HG02759 (cell line): ENCODE measurements around the gene FCF1.

Experiments used
- ATAC-seq: cut with Tn5 transposase; IDR thresholded peaks from one replicate; pipeline ENCODE4 v1.9.1; 2021; ENCODE audit warnings: mild to moderate bottlenecking, moderate library complexity; ENCODE audit not compliant: unreplicated experiment

FCF1 gene, protein sequence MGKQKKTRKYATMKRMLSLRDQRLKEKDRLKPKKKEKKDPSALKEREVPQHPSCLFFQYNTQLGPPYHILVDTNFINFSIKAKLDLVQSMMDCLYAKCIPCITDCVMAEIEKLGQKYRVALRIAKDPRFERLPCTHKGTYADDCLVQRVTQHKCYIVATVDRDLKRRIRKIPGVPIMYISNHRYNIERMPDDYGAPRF

DNA sequence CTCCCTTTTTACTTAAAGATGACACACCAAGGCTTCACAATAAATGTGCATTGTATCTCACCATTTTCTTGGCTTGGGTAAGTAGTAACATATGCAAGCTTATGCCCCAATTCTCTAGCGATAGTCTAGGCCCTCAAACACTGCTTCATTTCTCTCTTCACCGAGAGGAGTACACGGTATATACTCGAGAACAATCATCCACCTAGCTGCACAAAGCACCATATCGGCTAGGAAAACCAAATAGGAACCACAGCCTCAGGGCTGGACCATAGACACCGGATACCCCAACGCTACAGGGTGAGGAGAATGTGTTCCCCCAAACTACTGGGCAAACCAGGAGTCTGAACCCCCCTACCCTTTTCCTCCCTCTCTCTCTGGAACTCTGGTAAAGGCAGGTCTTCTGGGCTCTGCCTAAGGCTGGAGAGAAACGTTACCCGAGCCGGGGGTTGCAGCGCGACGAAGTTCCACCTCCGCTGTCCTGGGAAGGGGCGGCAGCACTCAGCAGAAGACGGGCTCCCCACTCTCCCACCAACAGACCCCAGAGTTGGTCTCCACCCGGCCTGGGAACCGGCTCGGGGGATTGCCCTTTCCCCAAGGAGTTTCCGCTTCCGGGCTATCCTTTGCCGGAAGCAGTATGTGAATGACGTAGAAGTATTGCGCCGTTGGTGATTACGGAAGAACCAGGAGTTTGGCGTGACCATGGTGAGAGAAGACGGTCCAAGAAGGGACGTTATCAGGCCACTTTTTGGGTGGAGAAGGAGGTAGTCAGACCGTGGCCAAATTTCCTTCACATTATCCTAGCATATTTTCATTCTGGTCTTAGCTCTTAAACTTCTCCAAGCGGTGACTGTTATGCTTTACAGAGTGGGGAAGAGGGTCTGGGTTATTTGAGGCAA is at the start of gene FCF1, which contains the start of gene AREL1:
TSS of gene FCF1 (plus strand) at position 646 of the 896 bp plus-strand sequence. CDS start at position 700, 54 bp downstream.
TSS of gene AREL1 (minus strand) at position 582 of the 896 bp plus-strand sequence. CDS start 27,465 bp downstream, outside the sequence.
- ATAC-seq: peak; percentile 99

DNA sequence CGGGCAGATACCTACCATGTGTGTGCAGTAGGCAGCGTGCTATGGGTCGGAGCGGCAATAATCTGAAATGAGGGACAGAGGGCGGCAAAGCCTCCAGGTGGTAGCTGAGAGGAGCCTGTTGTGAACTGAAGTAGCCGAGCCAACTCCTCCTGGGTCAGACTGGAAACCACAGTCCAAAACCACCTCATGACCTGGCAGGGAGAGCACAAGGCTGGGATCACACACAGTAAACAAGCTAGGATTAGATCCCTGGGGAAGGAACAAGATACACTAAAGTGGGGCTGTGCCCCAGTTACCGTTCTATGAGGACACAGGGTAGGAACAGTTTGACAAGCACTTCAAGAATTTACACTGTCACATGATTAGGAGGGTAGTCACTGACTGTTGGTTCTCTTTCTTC is 49.1 kb upstream of the FCF1 start:
- ATAC-seq: no peak

DNA sequence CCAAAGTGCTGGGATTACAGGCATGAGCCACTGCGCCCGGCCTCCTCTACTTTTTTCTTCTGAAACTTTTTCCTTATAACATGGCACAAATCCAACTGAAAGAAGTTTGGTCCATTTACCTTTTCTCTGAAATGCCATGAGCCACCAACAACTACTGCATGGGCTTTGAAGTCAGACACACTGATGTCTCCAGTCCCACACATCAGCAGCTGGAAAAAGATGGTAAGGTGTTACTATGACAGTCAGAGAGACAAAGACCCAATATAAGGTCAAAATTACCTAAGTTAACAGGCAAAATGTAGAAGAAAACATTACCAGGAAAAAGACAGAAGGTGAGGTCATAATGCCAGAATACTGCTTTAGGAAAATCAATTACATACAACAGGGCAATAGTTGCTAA is 48.2 kb upstream of the FCF1 start:
- ATAC-seq: no peak

DNA sequence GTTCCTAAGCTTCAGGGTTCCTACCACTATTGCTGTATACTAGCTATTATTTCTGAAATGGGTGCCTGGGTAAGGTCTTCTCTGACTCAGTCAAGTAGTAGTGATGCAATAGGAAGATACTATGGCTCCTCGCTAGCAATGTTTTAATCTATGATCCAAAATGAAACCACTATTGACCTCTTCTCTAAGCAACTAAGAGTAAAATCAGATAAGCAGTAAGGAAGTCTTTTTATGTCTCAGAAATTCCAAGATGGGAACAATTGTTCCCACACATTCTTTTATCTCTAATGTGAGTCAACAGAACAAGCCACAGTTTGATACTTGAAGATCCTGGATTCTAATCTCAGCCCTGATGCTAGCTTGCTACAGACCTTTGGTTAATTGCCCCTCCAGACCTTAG is 45.2 kb upstream of the FCF1 start:
- no peak for ATAC-seq

DNA sequence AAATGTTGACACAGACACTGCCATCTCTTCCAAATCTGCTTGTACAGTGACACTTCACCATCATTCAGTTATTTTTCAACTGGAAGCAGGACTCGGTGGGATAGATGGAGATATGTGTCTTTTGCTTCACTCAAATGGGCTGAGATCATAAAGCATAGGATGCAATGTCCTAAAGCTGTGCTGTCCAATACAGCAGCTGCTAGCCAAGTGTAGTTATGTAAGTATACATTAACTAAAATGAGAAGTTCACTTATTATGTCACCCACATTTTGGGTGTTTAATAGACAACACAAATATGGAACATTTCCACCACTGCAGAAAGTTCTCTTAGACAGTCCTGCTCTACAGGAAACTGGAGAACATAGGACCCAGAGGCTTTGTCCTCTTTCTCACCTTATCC is 43.7 kb upstream of the FCF1 start:
- no peak for ATAC-seq

DNA sequence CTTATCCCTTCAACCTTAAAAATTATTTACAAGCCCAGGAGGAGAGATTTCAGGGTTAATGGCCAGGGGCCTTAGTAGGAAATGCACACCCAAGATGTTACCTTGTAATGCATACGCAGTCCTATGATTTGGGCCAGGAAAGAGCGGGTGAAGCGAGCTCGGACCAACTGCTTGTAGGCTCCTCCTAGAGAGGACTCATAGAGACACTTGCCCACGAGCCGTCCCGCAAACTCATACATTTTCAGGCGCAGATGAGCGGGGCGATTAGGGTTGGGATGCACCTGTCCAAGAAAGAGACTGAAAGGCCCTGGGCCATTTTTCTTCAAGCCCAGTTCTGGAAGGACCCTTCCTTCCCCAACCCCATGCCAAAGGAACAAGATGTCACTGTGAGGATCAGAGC is 43.1 kb upstream of the FCF1 start:
- no peak for ATAC-seq

DNA sequence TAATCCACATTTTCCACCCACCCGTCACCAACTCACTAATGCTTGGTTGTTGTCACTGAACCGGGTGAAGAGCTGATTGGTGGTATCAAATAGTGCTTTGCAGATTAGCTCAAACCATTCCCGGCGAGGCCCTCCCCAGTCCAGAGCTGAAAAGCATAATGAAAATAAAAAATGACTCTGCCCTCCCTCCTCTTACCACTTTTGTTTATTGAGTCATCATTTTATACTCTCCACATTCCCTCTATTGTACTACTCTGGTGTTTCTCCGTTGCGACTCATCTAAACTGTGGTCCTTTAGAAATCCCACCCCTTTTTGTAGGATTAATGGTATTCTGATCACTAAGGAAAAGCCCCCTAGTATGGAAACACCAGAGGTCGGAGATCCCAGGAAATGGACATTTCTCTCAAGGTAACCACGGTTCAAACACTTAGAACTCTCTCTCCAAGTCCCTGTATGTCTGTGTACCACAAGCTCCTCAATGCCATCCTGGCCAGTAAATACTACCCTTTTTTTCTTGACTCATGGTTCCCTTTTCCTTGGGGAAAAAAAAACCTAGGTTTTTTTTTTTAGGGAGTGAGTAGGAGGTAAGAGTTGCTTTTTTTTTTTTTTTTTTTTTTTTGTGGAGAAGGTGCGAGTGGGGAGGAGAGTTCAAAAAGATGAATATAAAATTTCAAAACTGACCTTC is 42.1 kb upstream of the FCF1 start:
- ATAC-seq: no peak

DNA sequence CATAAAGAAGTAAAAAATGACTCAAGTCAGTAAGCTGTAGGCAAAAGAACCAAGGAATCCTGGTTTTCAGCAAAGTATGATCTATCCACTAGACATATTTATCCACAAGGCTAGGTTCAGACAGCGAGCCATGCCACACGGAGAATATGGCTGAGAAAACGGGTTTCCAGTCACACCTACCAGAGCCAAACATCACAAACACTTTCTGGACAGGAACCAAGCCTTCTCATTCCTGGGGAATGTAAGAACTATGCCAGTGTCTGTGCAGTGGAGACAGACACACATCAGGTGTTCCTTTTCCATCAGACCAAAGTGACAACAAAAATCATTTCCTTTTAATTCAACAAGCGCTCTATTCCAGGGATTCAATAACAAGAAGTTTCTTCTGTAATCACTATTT is 41.2 kb upstream of the FCF1 start:
- no peak for ATAC-seq

DNA sequence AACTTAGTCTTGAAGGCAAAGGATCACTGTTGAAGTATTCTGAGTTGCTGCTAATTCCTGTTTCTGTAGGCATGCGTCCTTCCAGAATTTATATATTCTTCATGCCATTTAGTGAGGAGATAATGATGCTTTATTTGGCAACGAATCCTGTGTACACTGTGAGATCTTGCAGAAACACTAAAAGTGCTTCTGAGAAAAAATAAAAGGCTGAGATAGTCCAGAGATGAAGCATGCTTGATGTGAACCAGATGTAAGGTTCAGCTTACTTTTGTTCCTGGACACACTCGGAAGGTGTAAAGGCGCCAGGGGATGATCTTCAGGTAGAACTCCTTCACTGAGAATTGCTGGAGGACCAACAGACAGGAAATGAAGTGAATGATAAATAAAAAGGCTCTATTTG is 39.2 kb upstream of the FCF1 start:
- ATAC-seq: no peak

DNA sequence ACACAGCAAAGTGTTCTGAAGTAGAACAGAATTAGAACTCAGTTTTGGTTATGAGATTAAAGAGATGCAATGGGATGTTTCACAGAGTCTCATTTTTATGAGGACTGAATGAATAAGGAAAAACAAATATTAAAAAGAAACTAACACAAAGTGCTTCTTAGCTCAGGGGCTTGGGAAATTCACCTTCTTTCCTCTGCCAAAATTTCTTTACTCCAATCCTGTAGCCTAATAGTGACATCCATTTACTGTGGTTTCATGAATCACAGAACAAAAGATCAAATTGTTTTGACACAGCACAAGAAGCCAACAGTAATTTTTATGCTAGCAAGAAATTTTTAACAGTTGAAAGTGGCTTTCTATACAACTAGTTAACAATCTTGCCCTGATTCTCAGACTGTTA is 37.7 kb upstream of the FCF1 start:
- ATAC-seq: no peak

DNA sequence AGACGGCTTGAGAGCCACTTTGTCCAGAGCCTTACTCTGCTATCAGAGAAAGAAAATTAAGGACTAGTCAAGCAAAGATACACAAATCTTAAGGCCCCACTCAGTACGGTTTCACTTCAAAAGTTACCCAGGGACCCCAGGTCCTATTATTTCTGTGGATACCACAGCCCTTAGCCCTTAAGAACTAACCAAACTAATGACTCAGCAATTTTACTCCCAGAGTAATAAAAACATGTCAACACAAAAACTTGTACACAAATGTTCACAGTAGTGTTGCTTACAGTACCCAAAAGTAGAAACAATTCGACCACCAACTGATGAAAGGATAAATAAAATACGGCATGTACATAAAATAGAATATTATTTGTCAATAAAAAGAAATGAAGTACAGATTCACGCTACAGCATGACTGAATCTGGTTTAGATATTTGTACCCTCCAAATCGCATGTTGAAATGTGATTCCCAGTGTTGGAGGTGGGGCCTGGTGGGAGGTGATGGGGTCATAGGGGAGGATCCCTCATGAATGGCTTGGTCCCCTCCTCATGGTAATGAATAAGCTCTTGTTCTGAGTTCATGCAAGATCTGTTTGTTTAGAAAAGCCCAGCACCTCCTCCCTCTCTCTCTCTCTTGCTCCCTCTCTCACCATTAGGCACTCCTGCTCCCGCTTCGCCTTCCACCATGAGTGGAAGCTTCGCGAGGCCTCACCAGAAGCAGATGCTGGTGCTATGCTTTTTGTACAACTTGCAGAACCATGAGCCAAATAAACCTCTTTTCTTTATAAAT is 30.6 kb upstream of the FCF1 start:
- ATAC-seq: no peak

DNA sequence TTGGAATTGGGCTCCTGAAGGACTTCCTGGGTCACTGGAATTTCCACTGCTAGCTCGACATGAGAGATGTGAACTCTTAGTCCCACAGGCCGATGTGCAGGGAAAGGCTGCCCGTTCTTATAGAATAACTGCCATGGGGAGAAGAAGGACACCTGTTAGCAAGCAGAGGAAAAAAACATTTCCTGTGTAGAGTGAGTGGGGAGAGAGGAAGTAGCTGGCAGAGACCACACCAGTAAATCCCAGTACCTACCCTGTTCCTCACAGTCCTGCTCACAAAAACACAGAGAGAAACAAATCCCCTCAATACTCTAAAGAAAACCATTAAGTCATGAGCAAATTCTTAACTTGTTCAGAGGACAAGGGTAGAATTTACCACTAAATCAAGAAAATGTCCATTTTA is 29.5 kb upstream of the FCF1 start:
- ATAC-seq: no peak

DNA sequence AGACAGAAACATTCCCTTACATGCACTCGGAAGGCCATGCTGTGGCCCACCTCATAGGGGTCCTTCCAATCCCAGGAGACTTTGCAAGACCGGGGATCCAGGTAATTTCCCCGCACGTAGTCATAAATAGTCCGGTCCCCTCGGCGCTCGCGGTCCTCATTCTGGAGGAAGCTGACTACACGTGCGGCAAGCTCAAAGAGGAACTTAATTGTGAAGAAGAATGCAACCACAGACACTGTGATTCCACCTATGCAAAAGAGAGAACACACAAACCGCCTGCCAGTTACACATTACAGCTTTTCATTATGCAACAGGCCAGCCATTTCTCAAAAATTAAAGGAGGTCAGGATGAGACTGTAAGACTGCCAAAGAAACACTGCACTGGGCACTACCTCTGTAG is 28.5 kb upstream of the FCF1 start:
- ATAC-seq: no peak

DNA sequence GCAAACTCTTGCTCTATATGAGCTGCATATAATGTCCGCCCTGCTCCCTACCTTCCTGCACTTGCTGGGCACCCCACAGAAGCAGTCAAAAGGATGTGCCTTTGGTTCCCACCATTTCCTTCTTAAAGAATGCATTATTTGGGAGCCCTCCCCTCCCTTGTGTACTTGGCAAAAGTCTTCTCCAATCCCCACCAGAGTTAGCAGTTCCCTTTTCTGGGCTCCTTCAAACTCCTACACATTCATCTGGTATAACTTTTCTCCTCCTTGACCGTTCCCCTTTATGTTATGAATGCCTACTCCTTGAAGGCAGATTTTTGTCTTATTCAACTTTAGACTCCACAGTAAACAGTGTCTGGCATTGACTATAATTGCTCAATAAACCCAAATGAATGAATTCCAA is 27.9 kb upstream of the FCF1 start:
- ATAC-seq: no peak

DNA sequence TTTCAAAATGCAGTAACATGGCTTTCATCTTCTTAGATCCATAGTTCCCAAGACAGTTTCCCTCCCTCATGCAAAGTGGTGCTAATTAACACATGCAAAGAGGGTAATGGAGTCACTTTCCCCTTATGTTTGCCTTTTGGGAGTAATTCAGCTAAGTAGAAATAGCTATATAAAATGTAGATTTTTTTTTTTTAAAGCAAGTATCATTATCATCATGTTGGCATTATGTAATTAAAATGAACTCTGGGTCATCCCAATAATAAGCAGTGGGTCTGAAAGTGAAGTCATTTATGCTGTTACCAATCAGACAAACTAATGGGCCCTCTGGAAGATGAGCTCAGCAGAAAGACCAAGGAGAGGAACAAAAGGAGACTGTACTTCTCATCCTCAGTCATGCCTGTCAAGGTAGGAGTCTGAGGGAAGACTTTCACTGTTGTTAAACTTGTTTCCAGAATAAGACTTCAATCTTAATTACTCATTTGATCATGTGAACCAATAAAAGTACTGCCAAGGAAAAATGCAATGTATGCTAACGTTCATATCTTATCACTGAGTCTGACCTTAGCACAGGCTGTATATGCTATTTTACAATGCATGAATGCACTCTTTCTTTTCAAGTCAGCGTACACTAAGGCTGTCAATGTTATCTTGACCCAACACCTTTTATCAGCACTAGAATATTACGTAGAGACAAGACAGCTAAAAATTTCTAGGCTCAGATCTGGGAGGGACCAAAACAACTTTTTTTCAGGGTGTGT is 26.8 kb upstream of the FCF1 start:
- ATAC-seq: no peak

DNA sequence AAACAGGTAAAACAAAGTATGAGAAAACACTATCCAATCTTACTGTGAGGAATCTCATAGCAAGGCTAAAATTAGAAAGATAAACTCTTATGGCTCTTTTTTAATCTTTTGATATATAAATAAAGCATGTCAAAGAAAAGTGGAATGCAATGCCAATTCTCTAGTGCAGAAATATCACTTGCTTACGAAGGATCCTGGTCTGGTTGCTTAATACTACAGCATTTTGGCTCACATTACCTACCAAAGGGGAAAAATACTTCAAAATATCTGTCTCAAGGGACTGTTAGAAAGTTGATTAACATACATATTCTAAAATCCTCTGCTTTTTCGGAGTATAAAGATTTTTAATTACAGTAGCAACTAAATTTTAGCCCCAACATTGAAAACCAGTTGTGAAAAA is 21.5 kb upstream of the FCF1 start:
- no peak for ATAC-seq

DNA sequence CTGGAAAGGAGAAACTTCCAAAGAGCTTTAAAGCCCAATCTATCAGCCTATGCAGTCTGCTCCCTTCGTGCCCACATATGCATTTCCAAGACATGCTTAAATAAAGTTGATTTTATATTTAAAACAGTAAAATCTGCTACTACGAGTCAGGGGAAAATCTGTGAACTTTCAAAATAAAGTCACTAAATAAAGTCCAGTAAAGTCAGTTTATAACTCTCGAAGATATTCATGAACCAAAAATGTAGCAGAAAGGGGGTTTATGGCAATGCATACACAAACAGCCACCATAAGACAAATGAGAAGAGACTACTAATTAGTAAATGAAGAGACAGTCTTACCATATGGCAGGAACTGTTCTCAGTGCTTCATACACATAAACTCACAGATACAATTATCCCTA is 19.8 kb upstream of the FCF1 start:
- ATAC-seq: no peak

DNA sequence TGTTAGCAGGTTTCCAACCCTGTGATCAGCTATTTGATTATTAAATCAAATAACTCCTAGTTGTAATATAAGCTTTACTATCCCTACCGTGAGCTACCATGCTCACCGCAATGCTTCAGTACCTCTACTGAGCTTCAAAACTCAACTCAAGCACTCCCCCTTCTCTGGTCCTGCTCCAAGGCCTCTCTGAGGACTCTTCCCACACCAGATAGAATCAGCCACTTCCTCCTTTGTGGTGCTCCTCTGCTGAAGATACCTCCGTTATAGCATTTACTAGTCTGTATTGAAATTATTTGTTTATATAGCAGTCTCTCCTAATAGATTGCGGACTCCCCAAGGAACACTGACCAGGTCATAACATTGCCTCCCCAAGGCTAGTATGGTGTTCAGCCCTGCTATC is 17.5 kb upstream of the FCF1 start:
- no peak for ATAC-seq

DNA sequence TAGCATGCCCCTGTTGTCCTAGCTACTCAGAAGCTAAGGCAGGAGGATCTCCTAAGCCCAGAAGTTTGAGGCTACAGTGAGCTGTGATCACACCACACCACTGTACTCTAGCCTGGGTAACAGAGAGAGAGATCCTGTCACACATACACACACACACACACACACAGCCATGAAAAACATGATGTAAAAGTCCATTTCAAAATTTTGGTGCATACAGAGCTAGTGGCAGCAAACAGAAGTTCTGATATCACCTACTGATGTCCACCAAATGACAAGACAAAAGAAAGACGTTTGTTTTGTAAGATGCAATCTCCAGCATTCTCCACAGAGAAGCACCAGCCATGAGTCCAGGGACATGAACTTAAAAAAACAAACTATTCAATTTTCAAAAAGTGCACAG is 15.9 kb upstream of the FCF1 start:
- ATAC-seq: no peak

DNA sequence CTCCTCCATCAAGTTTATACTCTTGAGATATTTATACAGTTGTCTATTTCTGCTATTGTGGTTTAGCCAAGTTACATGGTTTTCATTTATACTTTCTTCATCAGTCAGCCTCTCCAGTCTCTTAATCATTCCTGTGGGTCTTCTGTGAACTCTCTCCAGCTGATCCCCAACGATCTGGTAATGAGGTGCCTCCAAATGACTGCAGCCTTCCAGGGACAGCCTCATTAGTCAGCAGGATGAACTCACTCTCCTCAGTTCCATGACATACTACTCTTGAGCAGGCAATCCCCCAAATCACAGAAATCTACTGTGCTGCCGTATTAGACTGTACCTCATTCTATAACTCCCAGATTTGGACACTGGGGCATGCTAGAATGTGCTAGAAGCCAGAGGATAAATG is 15.4 kb upstream of the FCF1 start:
- ATAC-seq: no peak
